Lung (tissue), 12 donors: ENCODE results near the gene PHOSPHO1. TPM values are rescaled to one million over a fixed set of nuclear protein-coding genes. Genes with fewer than 3 reads are reported as not detected.

Experiments
- ATAC-seq: fragments of 200-7000 bp; cut with Tn5 transposase; one replicate; pipeline ENCODE4 v1.9.1; 2020; ENCODE audit warnings: moderate number of reproducible peaks; ENCODE audit not compliant: insufficient read depth, low FRiP score
- DNase-seq, 3 donors: peaks; one replicate each; pipeline ENCODE4 v3.0.0-alpha.2; 2013 to 2017
- H3K27ac ChIP-seq, 2 donors: one replicate each; pipeline ENCODE4 v1.5.1; 2013; ENCODE audit warnings: mild to moderate bottlenecking in 2 of 2, moderate library complexity in 2 of 2, control low read depth in 1 of 2, inconsistent platforms in 1 of 2, low read depth in 1 of 2, low read length in 1 of 2
- H3K27me3 ChIP-seq, 3 donors: one replicate each; pipeline ENCODE4 v1.5.1; 2013; ENCODE audit warnings: low read length in 2 of 3; ENCODE audit not compliant: control insufficient read depth in 3 of 3, insufficient read depth in 3 of 3
- H3K36me3 ChIP-seq, 4 donors: one replicate each; pipeline ENCODE4 v1.5.1; 2013; ENCODE audit warnings: low read length in 4 of 4, mild to moderate bottlenecking in 1 of 4, moderate library complexity in 1 of 4; ENCODE audit not compliant: control insufficient read depth in 4 of 4, insufficient read depth in 4 of 4
- H3K4me1 ChIP-seq, 5 donors: one replicate each; pipeline ENCODE4 v1.5.1; 2013; ENCODE audit warnings: low read length in 5 of 5, mild to moderate bottlenecking in 2 of 5, moderate library complexity in 1 of 5; ENCODE audit not compliant: control insufficient read depth in 5 of 5, insufficient read depth in 5 of 5
- H3K4me3 ChIP-seq: one replicate; pipeline ENCODE4 v1.5.1; 2013; ENCODE audit warnings: mild to moderate bottlenecking, control low read depth, moderate library complexity
- H3K9ac ChIP-seq, 2 donors: one replicate each; pipeline ENCODE4 v1.5.1; 2013; ENCODE audit warnings: low read length in 2 of 2, control low read depth in 1 of 2; ENCODE audit not compliant: insufficient read depth in 1 of 2
- H3K9me3 ChIP-seq, 4 donors: one replicate each; pipeline ENCODE4 v1.5.1; 2013; ENCODE audit warnings: low read length in 3 of 4, mild to moderate bottlenecking in 1 of 4, moderate library complexity in 1 of 4; ENCODE audit not compliant: control insufficient read depth in 4 of 4, insufficient read depth in 3 of 4
- WGBS, 2 donors: extraction: QIAGEN DNeasy Blood & Tissue Kit; methylation state at CpG; one replicate each; pipeline ENCODE4 v1.1.7; 2013; 5-methylcytosine and 5-hydroxymethylcytosine counted together
- polyA plus RNA-seq, 2 donors: library from polyadenylated mRNA; stranded (reverse); fragments of 200-250 nt; gene quantifications; one replicate each; pipeline ENCODE4 v1.2.1, GENCODE V29; 2013
- total RNA-seq, 2 donors: library from RNA; depleted of rRNA in 1 of 2; stranded (reverse); fragments of >200 nt in 1 of 2; gene quantifications; one replicate each; pipeline ENCODE4 v1.2.1, GENCODE V29; 2014 to 2021
- TF ChIP-seq, protein P1 (sequence below): IDR thresholded peaks from 2 replicates; pipeline ENCODE4 v1.5.1; 2012; ENCODE audit warnings: mild to moderate bottlenecking; ENCODE audit errors: control extremely low read depth, extremely low read depth
- donor health status: control.
- donor health status: control.
- donor health status: Bipolar disorder and iron deficiency.
- donor health status: healthy.
- donor health status: DM: yes; HTN: yes; CAD: no.

The PHOSPHO1 gene
- total and polyA plus RNA-seq, 4 donors = 0.37 to 10.2 (median 1.9) TPM

DNA sequence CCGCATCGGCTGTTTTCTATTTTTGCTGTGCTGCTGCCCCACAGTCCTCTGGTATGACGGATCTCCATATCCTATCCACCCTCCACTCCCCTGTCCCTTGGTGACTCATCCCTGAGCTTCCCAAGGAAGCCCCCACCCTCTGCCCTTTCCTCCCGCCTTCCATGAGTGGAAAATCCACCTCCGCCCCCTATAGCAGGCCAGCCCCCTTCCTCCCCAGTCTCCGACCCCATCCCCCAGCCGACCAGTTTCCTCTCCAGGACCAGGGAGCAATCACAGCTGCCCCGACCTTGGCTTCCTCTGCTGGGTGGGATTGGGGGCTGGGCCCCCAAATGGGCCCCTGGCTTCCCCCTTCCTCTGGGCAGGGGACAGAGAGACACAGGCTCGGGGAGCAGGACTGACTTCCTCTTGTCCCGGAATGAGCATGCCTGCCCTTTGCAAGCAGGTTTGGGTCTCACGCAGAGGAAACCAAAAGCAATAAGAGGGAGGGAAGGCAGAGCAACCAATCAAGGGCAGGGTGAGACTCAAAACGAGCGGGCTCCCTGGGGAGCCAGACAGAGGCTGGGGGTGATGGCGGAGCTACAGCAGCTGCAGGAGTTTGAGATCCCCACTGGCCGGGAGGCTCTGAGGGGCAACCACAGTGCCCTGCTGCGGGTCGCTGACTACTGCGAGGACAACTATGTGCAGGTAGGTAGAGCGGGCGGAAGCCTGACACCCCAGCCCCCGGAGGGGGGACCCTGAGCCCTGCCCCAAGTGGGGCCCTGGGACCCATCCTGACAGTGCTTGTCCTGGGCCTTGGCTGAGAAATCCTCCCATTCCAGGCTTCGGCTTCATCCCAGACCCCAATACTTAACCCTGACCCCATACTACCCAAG is 20.2 kb downstream of the PHOSPHO1 start, which contains the start of the genes ABI3 and GNGT2:
Gene ABI3, plus strand, starts transcription at position 550 of the 872 bp plus-strand sequence. Its CDS starts 18 bp downstream, at position 568.
Gene GNGT2, minus strand, starts transcription at position 417 of the 872 bp plus-strand sequence. CDS start 3,152 bp downstream, outside the sequence.
- Histone ChIP-seq H3K4me1 (peaks cover 0 to 14% (median 11%) of the 10 kb centered on the region in 5 donors), H3K27ac (peak within 1 kb of the TSS; percentile 71 to 89), H3K27me3 (peaks cover 0 to 4% (median 0%) of the 10 kb centered on the region in 3 donors), H3K9ac (peak within 1 kb of the TSS; percentile 37 to 54), H3K9me3 (no peaks in the 10 kb centered on the region), H3K36me3 (no peaks in the 10 kb centered on the region), H3K4me3 (peak within 1 kb of the TSS; percentile 43)
- ATAC-seq = peak; percentile 66
- DNase-seq = peak; percentile 74 to 87 (median 82)
- TF ChIP-seq, protein P1, sequence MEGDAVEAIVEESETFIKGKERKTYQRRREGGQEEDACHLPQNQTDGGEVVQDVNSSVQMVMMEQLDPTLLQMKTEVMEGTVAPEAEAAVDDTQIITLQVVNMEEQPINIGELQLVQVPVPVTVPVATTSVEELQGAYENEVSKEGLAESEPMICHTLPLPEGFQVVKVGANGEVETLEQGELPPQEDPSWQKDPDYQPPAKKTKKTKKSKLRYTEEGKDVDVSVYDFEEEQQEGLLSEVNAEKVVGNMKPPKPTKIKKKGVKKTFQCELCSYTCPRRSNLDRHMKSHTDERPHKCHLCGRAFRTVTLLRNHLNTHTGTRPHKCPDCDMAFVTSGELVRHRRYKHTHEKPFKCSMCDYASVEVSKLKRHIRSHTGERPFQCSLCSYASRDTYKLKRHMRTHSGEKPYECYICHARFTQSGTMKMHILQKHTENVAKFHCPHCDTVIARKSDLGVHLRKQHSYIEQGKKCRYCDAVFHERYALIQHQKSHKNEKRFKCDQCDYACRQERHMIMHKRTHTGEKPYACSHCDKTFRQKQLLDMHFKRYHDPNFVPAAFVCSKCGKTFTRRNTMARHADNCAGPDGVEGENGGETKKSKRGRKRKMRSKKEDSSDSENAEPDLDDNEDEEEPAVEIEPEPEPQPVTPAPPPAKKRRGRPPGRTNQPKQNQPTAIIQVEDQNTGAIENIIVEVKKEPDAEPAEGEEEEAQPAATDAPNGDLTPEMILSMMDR = no peak
- 23 to 29% methylated on average over 22 of the region's 22 CpGs for WGBS, 2 donors

- H3K36me3 ChIP-seq = no peaks in the 10 kb centered on the region
- peaks cover 0 to 4% (median 0%) of the 10 kb centered on the region in 3 donors for H3K27me3 ChIP-seq
- 78 to 90% methylated on average over 10 of the region's 10 CpGs for WGBS, 2 donors
- ATAC-seq (no peak), DNase-seq (no peak)
- H3K4me1 ChIP-seq = peaks cover 0 to 14% (median 11%) of the 10 kb centered on the region in 5 donors
- H3K4me3 ChIP-seq = no peak overlapping the region
- H3K9me3 ChIP-seq = no peaks in the 10 kb centered on the region
- H3K27ac ChIP-seq = peak overlapping the region in 1 of 2 donors; percentile 89
- no peak overlapping the region for H3K9ac ChIP-seq
- TF ChIP-seq, protein P1 = no peak
Measured at GRCh38 chr17:49209061-49209571, 21.5 kb downstream of the PHOSPHO1 start.

DNA sequence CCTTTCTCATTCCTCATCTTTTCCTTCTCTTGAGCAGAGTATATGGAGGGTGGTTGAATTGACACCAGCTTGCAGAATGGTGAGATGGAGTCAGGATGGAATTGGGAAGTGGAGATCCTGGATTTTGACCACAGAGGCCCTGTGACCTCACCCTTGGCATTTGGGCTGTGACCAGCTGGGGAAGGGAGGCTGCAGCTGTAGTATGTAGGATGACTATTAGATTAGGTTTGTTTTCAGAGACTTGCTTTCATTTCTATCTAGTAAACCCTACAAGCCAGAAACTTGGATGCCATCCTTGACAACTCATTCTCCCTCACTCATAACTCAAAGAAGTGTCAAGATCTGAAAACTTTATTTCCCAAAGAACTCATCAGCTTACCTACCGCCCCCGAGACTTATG is 26.1 kb downstream of the PHOSPHO1 start:
- no peak overlapping the region for H3K9ac ChIP-seq
- TF ChIP-seq, protein P1 = no peak
- H3K27me3 ChIP-seq = peaks cover 0 to 4% (median 0%) of the 10 kb centered on the region in 3 donors
- no peak for ATAC-seq
- no peak overlapping the region for H3K27ac ChIP-seq
- 95 to 96% methylated on average over 2 of the region's 2 CpGs for WGBS, 2 donors
- H3K4me3 ChIP-seq = no peak overlapping the region
- no peak for DNase-seq
- H3K9me3 ChIP-seq = no peaks in the 10 kb centered on the region
- H3K36me3 ChIP-seq = no peaks in the 10 kb centered on the region
- peaks cover 0 to 6% (median under 1%) of the 10 kb centered on the region in 5 donors for H3K4me1 ChIP-seq
